ENCODE data around the gene MACROD1. TPM values are rescaled to one million over a fixed set of nuclear protein-coding genes. Genes with fewer than 3 reads are reported as not detected.

MACROD1 gene
- total RNA-seq, 4 donors from 2014 or later: 10.4 to 31.5 (median 19.5) TPM

GRCh38 chr11:64072871-64073270, 93.0 kb downstream of the MACROD1 start:
- peaks cover 0 to 7% (median 0%) of the 10 kb centered on the region in 3 donors for H3K4me1 ChIP-seq
- H3K36me3 ChIP-seq: no peaks in the 10 kb centered on the region
- H3K4me3 ChIP-seq: no peak overlapping the region
- no peak for DNase-seq
- TF ChIP-seq CTCF (IDR thresholded peaks at IDR 0.05) (no peak), POLR2A (IDR thresholded peaks at IDR 0.05) (no peak)
- no peaks in the 10 kb centered on the region for H3K27me3 ChIP-seq
- 58 to 84% methylated on average over 3 to 6 of the region's 9 CpGs for WGBS, 2 donors
- intact Hi-C loops (cut with DNase I): no loop called here
- no peak overlapping the region for H3K27ac ChIP-seq
- H3K9me3 ChIP-seq: no peaks in the 10 kb centered on the region

- WGBS, 2 donors: 82 to 88% methylated on average over 7 to 8 of the region's 8 CpGs
- Histone ChIP-seq H3K9me3 (no peaks in the 10 kb centered on the region), H3K4me1 (peaks cover 0 to 7% (median 0%) of the 10 kb centered on the region in 3 donors), H3K36me3 (no peaks in the 10 kb centered on the region), H3K4me3 (no peak overlapping the region), H3K27ac (no peak overlapping the region), H3K27me3 (no peaks in the 10 kb centered on the region)
- intact Hi-C loops (cut with DNase I): no loop called here
- TF ChIP-seq CTCF (IDR thresholded peaks at IDR 0.05) (no peak), POLR2A (IDR thresholded peaks at IDR 0.05) (no peak)
- DNase-seq: no peak
Observed at GRCh38 chr11:64072403-64072802, 93.5 kb downstream of the MACROD1 start.

- H3K27ac ChIP-seq: no peak overlapping the region
- WGBS, 2 donors: 84 to 87% methylated on average over 3 to 14 of the region's 20 CpGs
- H3K27me3 ChIP-seq: no peaks in the 10 kb centered on the region
- peaks cover 0 to 7% (median 0%) of the 10 kb centered on the region in 3 donors for H3K4me1 ChIP-seq
- no peak overlapping the region for H3K4me3 ChIP-seq
- no peak for DNase-seq
- H3K9me3 ChIP-seq: no peaks in the 10 kb centered on the region
- intact Hi-C loops (cut with DNase I): no loop called here
- H3K36me3 ChIP-seq: no peaks in the 10 kb centered on the region
- TF ChIP-seq POLR2A (IDR thresholded peaks at IDR 0.05) (no peak), CTCF (IDR thresholded peaks at IDR 0.05) (no peak)
Observed at GRCh38 chr11:64071849-64072248, 94.1 kb downstream of the MACROD1 start.

- TF ChIP-seq CTCF (IDR thresholded peaks at IDR 0.05) (no peak), POLR2A (IDR thresholded peaks at IDR 0.05) (no peak)
- H3K4me3 ChIP-seq: no peak overlapping the region
- H3K9me3 ChIP-seq: no peaks in the 10 kb centered on the region
- H3K36me3 ChIP-seq: no peaks in the 10 kb centered on the region
- H3K27me3 ChIP-seq: no peaks in the 10 kb centered on the region
- no peak for DNase-seq
- intact Hi-C loops (cut with DNase I): no loop called here
- 72 to 88% methylated on average over 2 to 5 of the region's 12 CpGs for WGBS, 2 donors
- peaks cover 0 to 13% (median 0%) of the 10 kb centered on the region in 3 donors for H3K4me1 ChIP-seq
- no peak overlapping the region for H3K27ac ChIP-seq
Observed at GRCh38 chr11:64070314-64070681, 95.6 kb downstream of the MACROD1 start.

- no peak for TF ChIP-seq POLR2A (IDR thresholded peaks at IDR 0.05)
- no peak for TF ChIP-seq CTCF (IDR thresholded peaks at IDR 0.05)
Observed at GRCh38 chr11:64069401-64070313, 96.3 kb downstream of the MACROD1 start.

More at GRCh38 chr11:64069401-64070313, 96.3 kb downstream of the MACROD1 start:
- no peaks in the 10 kb centered on the region for H3K36me3 ChIP-seq
- no peaks in the 10 kb centered on the region for H3K9me3 ChIP-seq
- WGBS, 2 donors: 80 to 85% methylated on average over 3 to 11 of the region's 23 CpGs
- H3K4me3 ChIP-seq: no peak overlapping the region
- DNase-seq: no peak
- intact Hi-C loops (cut with DNase I): no loop called here
- H3K27ac ChIP-seq: no peak overlapping the region
- H3K27me3 ChIP-seq: no peaks in the 10 kb centered on the region
- H3K4me1 ChIP-seq: peaks cover 0 to 19% (median 0%) of the 10 kb centered on the region in 3 donors
